GM19324 (cell line): ENCODE data around the gene SFI1.
"Not testable (repeated sequence)": the region's sequence is repeated elsewhere in the genome, so short reads cannot be mapped to it uniquely, and the experiment has no call there.

ENCODE experiments used
- ATAC-seq: cut with Tn5 transposase; IDR thresholded peaks from one replicate; pipeline ENCODE4 v1.9.1; 2021; ENCODE audit warnings: mild to moderate bottlenecking, moderate library complexity; ENCODE audit not compliant: unreplicated experiment, low FRiP score

Gene SFI1

DNA sequence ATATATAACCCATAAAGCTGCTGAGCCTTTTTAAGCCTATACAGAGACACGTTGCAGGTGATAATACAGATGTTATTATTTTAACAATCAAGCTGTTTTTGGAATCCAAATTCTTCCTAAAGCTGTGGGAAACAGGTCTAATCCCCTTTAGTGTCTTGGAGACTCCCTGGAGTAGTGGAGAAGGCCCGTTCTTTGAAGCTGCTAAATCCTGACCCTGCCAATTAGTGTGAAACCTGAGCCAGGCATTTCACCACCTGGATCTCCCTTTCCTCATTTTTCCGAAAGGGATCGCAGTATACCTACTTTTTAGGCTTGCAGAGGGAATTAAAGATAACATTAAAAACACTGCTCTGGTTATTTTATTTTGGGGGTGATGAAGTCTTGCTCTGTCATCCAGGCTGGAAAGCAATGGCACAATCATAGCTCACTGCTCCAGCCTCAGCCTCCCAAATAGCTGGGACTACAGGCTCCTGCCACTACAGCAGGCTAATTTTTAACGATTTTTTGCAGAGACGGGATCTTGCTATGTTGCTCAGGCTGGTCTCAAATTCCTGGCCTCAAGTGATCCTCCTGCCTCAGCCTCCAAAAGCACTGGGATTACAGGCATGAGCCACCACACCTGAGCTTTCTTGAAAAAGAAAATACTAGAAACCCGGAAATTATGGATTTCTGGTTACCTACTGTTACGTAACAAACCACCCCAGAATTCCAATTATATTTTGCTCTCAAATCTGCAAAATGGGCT is 4.9 kb upstream of the SFI1 start:
- no peak for ATAC-seq

DNA sequence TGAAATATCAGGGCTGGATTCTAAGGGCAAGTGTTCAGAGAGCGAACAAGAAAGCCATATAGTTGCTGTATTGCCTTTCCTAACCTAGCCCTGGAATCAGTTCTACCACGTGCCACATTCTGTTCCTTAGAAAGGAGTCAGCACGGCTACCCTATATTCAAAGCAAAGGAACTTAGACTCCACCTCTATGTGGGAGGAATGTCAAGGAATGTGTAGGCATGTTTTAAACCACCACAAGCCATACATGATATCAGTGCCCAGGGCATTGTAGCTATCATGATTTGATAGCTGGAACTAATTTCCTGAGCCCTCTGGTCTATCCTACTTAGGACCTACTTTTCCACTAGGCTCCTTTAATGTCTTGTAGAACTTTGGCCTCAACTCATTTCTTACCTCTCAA is 4.2 kb upstream of the SFI1 start:
- no peak for ATAC-seq

DNA sequence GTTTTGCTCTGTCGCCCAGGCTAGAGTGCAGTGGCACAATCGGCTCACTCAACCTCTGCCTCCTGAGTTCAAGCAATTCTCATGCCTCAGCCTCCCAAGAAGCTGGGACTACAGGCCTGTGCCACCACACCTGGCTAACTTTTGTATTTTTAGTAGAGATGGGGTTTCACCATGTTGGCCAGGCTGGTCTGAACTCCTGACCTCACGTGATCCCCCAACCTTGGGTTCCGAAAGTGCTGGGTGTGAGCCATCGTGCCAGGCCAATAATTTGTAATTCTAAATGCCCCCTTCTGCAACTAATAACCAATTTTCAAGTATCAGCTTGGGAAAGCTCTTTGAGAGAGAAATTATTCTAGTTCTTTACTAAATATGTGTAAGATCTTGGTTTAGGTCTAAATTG is 3.0 kb upstream of the SFI1 start:
- ATAC-seq: not testable (repeated sequence)

DNA sequence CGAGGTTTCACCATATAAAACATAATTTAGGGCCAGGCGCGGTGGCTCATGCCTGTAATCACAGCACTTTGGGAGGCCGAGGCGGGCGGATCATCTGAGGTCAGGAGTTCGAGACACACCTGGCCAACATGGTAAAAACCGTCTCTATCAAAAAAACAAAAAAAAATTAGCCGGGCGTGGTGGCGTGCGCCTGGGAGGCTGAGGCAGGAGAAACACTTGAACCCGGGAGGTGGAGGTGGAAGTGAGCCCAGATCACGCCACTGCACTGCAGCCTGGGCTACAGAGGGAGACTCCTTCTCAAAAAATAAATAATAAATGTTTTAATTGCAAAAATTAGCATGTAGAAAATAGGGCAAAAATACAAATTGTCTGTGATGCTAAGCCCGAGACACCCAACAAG is 993 bp upstream of the SFI1 start:
- no peak for ATAC-seq

DNA sequence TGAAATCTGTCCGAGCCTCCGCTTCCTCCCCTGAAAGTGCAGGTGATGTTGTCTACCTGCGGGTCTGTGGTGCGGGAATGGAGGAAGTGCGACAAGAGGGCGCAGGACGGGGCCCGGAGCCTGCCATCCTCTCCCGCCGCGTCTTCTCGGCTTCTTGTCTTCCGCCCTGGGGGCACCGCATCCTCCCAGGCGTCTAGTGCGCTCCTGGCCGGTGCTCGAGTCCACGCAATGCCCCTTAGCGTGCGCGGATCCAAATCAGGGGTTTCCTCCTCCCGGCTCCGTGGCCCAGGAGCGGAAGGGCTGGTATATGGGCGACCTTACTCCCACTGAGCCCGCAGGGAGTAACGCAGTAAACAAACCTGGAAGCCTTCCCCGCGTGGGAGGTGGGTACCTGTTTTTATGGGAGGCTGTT is 405 bp downstream of the SFI1 start:
- peak; percentile 9 for ATAC-seq

DNA sequence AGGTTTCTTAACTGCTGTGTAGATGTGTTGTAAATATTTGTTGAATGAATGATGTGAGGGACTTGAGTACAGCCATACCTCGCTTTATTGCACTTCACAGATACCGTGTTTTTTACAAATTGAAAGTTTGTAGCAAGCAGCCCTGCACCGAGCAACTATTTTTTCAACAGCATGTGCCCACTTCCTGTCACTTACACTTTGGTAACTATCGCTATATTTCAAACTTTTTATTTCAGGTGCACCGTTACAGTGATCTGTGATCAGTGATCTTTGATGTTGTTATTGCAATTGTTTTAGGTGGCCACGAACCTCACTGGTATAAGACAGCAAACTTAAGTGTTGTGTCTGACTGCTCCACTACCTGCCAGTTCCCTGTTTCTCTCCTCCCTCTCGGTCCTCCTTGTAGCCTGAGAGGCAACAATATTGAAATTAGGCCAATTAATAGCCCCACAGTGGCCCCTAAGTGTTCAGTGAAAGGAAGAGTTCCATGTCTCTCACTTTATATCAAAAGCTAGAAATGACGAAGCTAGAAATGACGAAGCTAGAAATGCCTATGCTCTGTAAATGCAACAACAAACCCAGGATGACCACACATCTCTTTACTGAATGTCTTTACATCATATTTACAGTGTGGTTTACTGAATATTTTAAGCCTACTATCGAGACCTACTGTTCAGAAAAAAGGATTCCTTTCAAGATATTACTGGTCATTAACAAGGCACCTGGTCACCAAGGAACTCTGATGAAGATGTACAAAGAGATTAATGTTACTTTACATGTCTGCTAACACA is 1.0 kb downstream of the SFI1 start:
- ATAC-seq: no peak

DNA sequence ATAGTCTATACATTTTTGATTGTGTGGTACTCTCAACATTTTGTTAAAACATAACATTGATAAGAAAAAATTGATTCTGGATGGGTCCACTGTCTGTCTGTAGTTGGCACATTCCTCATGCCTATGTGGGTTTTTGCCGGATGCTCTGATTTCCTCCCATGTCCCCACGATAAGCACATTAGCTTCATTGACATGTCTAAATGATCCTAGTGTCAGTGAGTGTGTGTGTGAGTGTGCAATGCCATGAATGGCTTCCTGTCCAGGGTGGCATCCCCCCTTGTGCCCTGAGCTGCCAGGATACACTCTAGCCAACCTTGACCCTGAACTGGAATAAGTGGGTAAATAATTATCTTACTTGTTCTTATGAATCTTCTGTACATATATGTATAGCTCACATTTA is 5.4 kb downstream of the SFI1 start:
- no peak for ATAC-seq

DNA sequence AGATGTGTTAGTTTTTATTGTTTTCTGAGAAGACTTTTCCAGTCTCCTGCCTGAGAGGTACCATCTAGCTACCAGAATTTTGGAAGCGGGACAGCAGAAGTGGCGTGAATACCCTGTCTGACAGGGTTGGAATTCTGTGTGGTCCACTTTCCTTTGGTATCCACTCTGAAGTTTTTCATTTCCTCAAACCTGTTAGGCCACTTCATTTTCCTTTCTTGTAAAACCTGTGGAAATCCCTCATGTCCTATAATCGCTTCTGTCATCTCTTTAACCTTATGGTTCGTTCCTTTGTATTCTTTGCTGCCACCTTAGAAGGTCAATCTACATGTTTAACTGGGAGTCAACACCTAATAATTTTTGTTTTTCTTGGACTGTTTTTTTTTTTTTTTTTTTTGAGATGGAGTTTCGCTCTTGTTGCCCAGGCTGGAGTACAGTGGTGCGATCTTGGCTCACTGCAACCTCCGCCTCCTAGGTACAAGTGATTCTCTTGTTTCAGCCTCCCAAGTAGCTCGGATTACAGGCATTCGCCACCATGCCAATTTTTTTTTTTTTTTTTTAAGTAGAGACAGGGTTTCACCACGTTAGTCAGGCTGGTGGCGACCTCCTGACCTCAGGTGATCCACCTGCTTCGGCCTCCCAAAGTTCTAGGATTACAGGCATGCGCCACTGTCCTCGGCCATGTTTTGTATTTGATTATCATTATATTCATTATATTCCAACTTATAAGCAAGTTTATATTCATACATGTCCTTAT is 7.1 kb downstream of the SFI1 start:
- no peak for ATAC-seq

DNA sequence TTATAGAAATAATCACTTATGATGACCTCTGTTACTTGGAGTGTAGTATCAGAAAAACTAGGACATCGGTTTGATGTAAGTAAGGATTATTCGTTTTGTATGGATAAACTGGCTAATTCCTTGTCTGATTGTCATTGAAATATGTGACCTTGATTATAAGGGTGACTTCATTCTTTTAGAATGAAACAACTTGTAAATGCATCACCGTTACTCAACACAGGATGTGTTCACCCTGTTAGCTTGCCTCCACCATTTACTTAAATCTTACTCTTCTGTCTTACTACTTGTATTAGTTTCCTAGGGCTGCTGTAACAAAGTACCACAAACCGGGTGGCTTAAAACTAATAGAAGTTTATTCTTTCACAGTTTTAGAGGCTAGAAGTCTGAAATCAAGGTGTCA is 7.9 kb downstream of the SFI1 start:
- ATAC-seq: no peak

DNA sequence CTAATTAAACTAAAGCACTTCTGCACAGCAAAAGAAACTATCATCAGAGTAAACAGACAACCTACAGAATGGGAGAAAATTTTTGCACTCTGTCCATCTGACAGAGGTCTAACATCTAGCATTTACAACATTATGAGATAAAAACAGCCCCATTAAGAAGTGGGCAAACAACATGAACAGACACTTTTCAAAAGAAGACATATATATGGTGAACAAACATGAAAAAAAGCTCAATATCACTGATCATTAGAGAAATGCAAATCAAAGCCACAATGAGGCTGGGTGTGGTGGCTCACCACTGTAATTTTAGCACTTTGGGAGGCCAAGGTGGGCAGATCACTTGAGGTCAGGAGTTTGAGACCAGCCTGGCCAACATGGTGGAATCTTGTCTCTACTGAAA is 11.2 kb downstream of the SFI1 start:
- ATAC-seq: not testable (repeated sequence)

DNA sequence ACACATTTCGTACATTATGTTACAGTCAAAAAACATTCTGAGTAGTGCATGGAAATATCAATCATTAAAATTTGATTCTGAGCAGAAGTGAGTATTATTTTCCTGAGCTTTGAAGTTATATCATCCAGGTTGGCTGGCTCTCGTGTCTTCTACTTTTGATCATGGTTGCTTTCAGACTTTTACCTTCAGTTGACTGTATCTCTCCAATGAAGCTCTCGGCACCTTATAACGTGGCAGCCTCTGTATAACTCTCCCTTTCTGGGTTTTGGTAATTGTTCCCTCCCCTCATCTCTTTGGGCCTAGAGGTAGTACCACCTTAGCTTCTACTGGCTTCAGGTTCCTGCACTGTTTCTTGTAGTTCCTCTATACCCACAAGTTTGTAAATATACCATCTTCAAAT is 12.2 kb downstream of the SFI1 start:
- no peak for ATAC-seq

DNA sequence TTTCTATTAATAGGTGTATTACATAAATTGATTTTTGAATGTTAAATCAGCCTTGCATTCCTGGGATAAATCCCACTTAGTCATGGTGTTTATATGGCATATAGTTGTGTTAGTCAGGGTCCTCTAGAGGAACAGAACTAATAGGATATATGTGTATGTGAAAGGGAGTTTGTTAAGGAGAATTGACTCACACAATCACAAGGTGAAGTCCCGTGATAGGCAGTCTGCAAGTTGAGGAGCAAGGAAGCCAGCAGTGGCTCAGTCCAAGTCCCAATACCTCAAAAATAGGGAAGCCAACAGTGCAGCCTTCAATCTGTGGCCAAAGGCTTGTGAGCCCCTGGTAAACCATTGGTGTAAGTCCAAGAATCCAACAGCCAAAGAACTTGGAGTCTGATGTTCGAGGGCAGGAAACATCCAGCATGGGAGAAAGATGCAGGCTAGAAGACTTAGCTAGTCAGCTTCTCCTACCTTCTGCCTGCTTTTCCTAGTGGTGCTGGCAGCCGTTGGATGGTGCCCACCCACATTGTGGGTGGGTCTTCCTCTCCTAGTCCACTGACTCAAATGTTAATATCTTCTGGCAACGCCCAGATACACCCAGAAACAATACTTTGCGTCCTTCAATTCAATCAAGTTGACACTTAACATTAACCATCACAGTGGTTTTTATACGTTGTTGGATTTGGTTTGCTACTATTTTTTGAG is 12.9 kb downstream of the SFI1 start:
- ATAC-seq: no peak

DNA sequence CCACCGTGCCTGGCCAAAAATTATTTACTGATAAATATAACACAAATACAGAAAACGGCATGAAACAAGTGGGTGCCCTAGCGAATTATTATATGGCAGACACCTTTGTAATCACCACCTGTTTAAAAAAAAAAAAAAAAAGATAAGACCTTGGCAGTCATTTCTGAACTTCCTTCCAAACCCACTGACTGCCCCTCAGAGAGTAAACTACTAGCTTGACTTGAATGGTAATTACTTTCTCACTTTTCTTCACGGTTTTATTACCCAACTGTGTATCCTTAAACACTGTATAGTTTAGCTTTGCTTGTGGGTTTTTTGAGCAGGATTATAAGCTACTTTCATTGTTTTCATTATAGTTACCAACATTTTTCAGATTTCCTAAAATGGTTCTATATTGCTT is 23.7 kb downstream of the SFI1 start:
- no peak for ATAC-seq

DNA sequence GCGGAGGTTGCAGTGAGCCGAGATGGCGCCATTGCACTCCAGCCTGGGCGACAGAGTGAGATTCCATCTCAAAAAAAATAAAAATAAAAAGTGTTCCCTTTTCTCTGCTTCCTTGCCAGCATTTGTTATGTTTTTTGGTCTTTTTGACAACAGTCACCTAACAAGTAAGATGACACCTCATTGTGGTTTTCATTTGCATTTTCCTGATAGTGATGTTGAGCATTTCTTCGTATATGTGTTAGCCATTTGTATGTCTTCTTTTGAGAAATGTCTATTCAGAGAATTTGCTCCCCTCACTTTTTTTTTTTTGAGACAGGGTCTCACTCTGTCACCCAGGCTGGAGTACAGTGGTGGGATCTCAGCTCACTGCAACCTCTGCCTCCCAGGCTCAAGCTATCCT is 27.8 kb downstream of the SFI1 start:
- ATAC-seq: not testable (repeated sequence)

DNA sequence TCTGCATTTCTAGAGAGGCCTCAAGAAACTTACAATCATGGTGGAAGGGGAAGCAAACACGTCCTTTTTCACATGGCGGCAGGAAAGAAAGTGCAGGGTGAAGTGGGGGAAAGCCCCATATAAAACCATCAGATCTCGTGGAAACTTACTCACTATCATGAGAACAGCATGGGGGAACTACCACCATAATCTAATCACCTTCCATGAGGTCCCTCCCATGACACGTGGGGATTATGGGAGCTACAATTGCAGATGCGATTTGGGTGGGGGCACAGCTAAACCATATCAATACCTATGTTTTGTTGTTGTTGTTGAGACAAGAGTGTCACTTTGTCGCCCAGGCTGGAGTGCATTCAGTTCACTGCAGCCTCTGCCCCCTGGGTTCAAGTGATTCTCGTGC is 29.9 kb downstream of the SFI1 start:
- no peak for ATAC-seq

DNA sequence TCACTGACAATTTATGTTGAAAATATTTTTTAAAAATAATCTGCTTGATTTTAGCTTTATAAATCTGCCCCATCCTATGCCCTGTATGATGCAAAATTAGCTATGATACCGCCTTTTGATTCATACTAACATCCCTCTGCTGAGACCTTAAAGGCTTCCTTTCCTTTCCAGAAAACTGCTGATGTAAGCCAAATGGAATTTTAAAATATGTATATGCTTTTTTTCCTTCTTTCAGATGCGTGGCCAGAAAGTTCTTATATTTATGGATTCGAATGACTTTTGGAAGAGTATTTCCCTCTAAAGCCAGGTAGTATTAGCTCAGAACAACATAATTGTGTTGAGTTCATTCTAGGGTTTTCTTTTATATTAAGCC is 34.5 kb downstream of the SFI1 start:
- no peak for ATAC-seq

DNA sequence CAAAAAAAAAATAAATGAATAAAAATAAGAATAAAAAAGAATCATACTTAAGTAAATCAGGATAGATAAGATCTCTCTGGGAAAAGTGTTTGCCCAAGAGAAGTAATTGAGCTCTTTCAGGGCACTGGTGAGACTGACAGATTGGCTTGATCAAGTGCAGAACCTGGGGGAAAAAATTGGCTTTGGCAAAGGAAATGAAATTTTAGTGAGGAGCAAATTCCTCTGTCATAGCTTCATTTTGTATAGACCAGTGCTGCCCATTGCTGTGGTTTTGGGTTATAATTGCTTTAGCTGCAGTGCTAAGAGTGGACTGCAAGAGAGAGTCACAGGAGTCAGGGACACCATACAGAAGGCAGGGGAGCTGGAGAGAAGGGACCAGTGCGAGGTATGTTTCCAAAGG is 35.7 kb downstream of the SFI1 start:
- no peak for ATAC-seq

DNA sequence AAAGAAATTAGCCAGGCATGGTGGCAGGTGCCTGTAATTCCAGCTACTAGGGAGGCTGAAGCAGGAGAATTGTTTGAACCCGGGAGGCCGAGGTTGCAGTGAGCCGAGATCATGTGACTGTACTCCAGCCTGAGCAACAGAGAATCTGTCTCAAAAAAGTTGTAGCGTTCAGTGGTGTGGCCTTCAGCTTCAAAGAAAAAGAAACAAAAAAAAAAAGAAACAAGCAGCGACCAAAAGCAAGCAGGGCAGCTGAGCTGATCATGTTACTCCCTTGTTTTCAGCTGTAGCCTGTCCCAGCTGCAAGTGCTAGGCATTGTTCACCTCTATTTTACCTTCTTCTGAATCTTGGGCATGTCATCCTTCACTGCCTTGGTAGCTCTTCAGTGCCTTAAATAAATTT is 37.0 kb downstream of the SFI1 start:
- ATAC-seq: no peak

DNA sequence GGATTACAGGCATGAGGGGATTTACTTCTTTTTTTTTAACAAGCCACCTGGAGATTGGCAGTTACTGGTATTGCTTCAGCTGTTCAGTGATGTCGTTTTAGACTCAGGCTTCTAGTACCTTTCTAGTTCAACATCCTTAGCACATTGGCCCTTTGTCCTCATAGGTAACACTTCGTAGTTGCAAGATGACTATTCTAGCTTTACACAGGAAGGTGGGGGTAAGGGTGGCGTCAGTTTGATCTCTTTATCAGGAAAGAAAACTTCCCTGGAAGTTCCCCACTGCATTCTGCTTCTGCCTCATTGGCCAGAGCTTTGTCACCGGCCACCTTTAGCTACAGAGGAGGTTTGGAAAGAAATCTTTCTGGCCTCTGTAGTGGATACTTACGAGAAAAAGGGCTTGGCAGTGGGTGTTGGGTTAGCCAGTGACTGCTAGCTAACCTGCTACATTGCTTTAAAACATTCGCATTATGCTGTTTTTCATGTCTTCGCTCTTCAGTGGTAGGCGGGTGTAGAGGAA is 40.7 kb downstream of the SFI1 start:
- ATAC-seq: no peak

DNA sequence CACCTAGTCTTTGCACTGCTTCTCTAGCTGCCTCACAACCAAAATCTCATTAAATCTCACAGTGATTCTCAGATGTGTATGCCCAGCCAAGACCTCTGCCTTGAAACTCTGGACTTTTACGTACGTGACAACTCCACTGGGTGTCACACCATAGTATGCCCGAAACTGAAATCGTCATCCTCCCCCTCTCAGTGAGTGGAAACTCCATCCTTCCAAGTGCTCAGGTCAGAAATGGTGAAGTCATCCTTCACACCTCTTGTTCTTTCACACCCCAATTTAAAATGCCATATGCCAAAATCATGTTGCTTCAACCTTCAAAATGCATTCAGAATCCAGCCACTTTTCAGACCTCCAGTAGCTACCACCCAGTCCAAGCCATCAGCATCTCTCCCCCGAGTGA is 42.5 kb downstream of the SFI1 start:
- ATAC-seq: no peak

DNA sequence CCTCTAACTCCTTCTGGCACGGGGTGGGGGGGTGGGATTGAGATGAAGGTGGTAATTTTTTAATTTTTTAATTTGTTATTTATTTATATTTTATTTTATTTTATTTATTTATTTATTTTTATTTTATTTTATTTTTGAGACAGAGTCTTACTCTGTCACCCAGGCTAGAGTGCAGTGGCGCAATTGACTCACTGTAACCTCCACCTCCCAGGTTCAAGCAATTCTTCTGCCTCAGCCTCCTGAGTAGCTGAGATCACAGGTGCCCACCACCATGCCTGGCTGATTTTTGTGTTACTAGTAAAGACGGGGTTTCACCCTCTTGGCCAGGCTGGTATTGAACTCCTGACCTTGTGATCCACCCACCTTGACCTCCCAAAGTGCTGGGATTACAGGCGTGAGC is 43.8 kb downstream of the SFI1 start:
- ATAC-seq: not testable (repeated sequence)
